Upper lobe of left lung (tissue), 6 donors: ENCODE data around the gene ACTG2. TPM values are rescaled to one million over a fixed set of nuclear protein-coding genes. Genes with fewer than 3 reads are reported as not detected.
"Not testable (repeated sequence)": the region's sequence is repeated elsewhere in the genome, so short reads cannot be mapped to it uniquely, and the experiment has no call there.

ENCODE experiments used
- ATAC-seq, 2 donors: fragments of 200-7000 bp; cut with Tn5 transposase; one replicate each; pipeline ENCODE4 v1.9.1; 2022; ENCODE audit warnings: mild to moderate bottlenecking in 2 of 2, moderate library complexity in 2 of 2; ENCODE audit not compliant: low FRiP score in 2 of 2
- DNase-seq, 2 donors: peaks; one replicate each; pipeline ENCODE4 v3.0.0-alpha.2; 2019 to 2020
- H3K27ac ChIP-seq, 4 donors: fragments of 200-600 bp; sonication (generic); one replicate each; pipeline ENCODE4 v1.5.1; 2016 to 2019
- H3K27me3 ChIP-seq, 4 donors: fragments of 200-600 bp; sonication (generic); one replicate each; pipeline ENCODE4 v1.5.1; 2017 to 2019
- H3K36me3 ChIP-seq, 4 donors: fragments of 200-600 bp; sonication (generic); one replicate each; pipeline ENCODE4 v1.5.1; 2016 to 2019
- H3K4me1 ChIP-seq, 4 donors: fragments of 200-600 bp; sonication (generic); one replicate each; pipeline ENCODE4 v1.5.1; 2018 to 2019
- H3K4me3 ChIP-seq, 4 donors: fragments of 200-600 bp; sonication (generic); one replicate each; pipeline ENCODE4 v1.5.1; 2017 to 2019; ENCODE audit warnings: mild to moderate bottlenecking in 2 of 4, moderate library complexity in 1 of 4
- H3K9me3 ChIP-seq, 4 donors: fragments of 200-600 bp; sonication (generic); one replicate each; pipeline ENCODE4 v1.5.1; 2018 to 2019
- CTCF ChIP-seq, 6 experiments: fragments of 450-650 bp in 4 of 6; fragments of 200-600 bp in 2 of 6; sonication (generic) in 2 of 6; IDR thresholded peaks; one replicate each; pipeline ENCODE4 v1.5.1; 2016 to 2019; ENCODE audit warnings: antibody characterized with exemption in 6 of 6
- EP300 ChIP-seq, 4 donors: sonication (generic); formaldehyde crosslinking; IDR thresholded peaks; one replicate each; pipeline ENCODE4 v1.5.1; 2017; ENCODE audit warnings: antibody characterized with exemption in 4 of 4, control low read depth in 2 of 4
- POLR2A ChIP-seq, 4 donors: fragments of 450-650 bp; IDR thresholded peaks; one replicate each; pipeline ENCODE4 v1.5.1; 2016 to 2017; ENCODE audit warnings: antibody characterized with exemption in 4 of 4, mild to moderate bottlenecking in 2 of 4
- POLR2AphosphoS5 ChIP-seq, 2 donors: sonication (generic); formaldehyde crosslinking; IDR thresholded peaks; one replicate each; pipeline ENCODE4 v1.5.1; 2017; ENCODE audit warnings: antibody characterized with exemption in 2 of 2
- WGBS, 2 donors: methylation state at CpG; one replicate each; pipeline ENCODE4 v1.1.5; 2017 to 2018; 5-methylcytosine and 5-hydroxymethylcytosine counted together
- total RNA-seq, 6 donors: library from RNA; depleted of rRNA in 4 of 6; stranded (reverse); fragments of >200 nt in 4 of 6; gene quantifications; one replicate each; pipeline versions ENCODE4 v1.1.0 to v1.2.1, GENCODE V29; 2016 to 2021
- donor health status: DM: no; HTN: no; CAD: no; lungs with moderate emphysema.
- donor health status: DM: no; HTN: yes; CAD: no; lungs with severe emphysema.

The ACTG2 gene
- total RNA-seq, 6 donors from 2014 or later, result 10.8 to 65.3 (median 27.2) TPM

DNA sequence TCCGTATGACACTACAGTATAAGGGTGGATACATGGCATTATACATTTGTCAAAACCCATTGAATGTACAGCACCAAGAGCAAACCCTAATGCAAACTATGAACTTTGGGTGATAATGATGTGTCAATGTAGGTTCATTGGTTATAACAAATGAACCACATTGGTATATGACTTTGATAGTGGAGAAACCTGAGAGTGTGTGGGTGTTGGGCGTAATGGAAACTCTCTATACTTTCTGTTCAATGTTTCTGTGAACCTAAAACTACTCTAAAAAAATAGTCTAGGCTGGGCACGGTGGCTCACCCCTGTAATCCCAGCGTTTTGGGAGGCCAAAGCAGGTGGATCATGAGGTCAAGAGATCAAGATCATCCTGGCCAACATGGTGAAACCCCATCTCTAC, 6.5 kb upstream of the ACTG2 start:
- no peaks in the 10 kb centered on the region for H3K27me3 ChIP-seq
- H3K4me1 ChIP-seq, result no peaks in the 10 kb centered on the region
- ATAC-seq (no peak), DNase-seq (no peak)
- no peaks in the 10 kb centered on the region for H3K9me3 ChIP-seq
- no peak overlapping the region for H3K27ac ChIP-seq
- H3K36me3 ChIP-seq, result no peaks in the 10 kb centered on the region
- WGBS, 2 donors, result 79 to 83% methylated on average over 4 of the region's 4 CpGs
- TF ChIP-seq EP300 (IDR thresholded peaks at IDR 0.05) (no peak), POLR2A (IDR thresholded peaks at IDR 0.05) (no peak), CTCF (IDR thresholded peaks at IDR 0.05) (no peak), POLR2AphosphoS5 (IDR thresholded peaks at IDR 0.05) (no peak)
- H3K4me3 ChIP-seq, result no peak overlapping the region

- not testable (repeated sequence) for H3K4me1 ChIP-seq, ATAC-seq, H3K27ac ChIP-seq, H3K27me3 ChIP-seq, H3K9me3 ChIP-seq, H3K4me3 ChIP-seq, DNase-seq, H3K36me3 ChIP-seq
- 80 to 84% methylated on average over 11 of the region's 11 CpGs for WGBS, 2 donors
Measured at GRCh38 chr2:73887596-73888353, 5.0 kb upstream of the ACTG2 start.

DNA sequence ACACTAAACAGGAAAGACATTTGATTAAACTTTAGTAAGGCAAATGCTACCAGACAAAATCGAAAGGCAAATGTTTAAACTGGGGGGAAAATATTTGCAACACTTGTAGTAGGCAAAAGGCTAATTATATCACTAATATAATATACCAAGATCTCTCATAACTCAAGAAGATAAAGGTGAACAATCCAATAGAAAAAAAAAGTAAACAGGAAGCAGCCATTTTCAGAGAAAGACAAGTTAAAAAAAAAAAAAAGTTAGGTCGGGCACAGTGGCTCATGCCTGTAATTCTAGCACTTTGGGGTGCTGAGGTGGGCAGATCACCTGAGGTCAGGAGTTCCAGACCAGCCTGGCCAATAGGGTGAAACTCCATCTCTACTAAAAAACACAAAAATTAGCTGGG, 4.4 kb upstream of the ACTG2 start:
- WGBS, 2 donors, result 54 to 63% methylated on average over 2 of the region's 2 CpGs
- H3K36me3 ChIP-seq, result no peaks in the 10 kb centered on the region
- no peaks in the 10 kb centered on the region for H3K9me3 ChIP-seq
- no peak overlapping the region for H3K27ac ChIP-seq
- no peaks in the 10 kb centered on the region for H3K4me1 ChIP-seq
- TF ChIP-seq CTCF (IDR thresholded peaks at IDR 0.05), result no peak
- TF ChIP-seq POLR2A (IDR thresholded peaks at IDR 0.05), result no peak
- TF ChIP-seq POLR2AphosphoS5 (IDR thresholded peaks at IDR 0.05), result no peak
- no peak for TF ChIP-seq EP300 (IDR thresholded peaks at IDR 0.05)
- DNase-seq (no peak), ATAC-seq (no peak)
- no peaks in the 10 kb centered on the region for H3K27me3 ChIP-seq
- no peak overlapping the region for H3K4me3 ChIP-seq

DNA sequence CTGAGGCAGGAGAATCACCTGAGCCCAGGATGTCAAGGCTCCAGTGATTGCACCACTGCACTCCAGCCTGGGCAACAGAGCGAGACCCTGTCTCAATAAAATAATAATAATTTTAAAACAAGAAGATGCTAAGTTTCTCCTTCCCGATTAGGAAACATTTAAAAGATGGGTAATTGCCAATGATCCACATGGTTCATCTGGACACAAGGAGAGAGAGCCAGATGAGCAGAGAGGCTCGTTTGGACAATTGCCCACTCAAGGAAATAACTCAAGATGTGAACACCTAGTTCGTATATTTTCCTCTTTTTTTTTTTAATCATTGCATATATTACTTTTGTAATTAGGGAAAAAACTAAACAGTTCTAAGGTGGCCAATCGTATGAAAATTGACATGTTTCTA, 3.6 kb upstream of the ACTG2 start:
- Histone ChIP-seq H3K27ac (no peak overlapping the region), H3K27me3 (no peaks in the 10 kb centered on the region), H3K36me3 (no peaks in the 10 kb centered on the region), H3K9me3 (no peaks in the 10 kb centered on the region), H3K4me3 (no peak overlapping the region), H3K4me1 (no peaks in the 10 kb centered on the region)
- WGBS, 2 donors, result 67 to 75% methylated on average over 5 of the region's 5 CpGs
- no peak for ATAC-seq
- DNase-seq, result no peak
- TF ChIP-seq CTCF (IDR thresholded peaks at IDR 0.05) (no peak), POLR2A (IDR thresholded peaks at IDR 0.05) (no peak), EP300 (IDR thresholded peaks at IDR 0.05) (no peak), POLR2AphosphoS5 (IDR thresholded peaks at IDR 0.05) (no peak)

GRCh38 chr2:73890301-73891092, 2.3 kb upstream of the ACTG2 start:
- ATAC-seq (peak in 1 of 2 donors; percentile 31), DNase-seq (no peak)
- no peaks in the 10 kb centered on the region for H3K27me3 ChIP-seq
- no peak overlapping the region for H3K27ac ChIP-seq
- H3K9me3 ChIP-seq, result no peaks in the 10 kb centered on the region
- H3K4me1 ChIP-seq, result no peaks in the 10 kb centered on the region
- no peak overlapping the region for H3K4me3 ChIP-seq
- WGBS, 2 donors, result 71 to 82% methylated on average over 5 to 9 of the region's 9 CpGs
- no peaks in the 10 kb centered on the region for H3K36me3 ChIP-seq
- TF ChIP-seq POLR2A (IDR thresholded peaks at IDR 0.05), result no peak
- TF ChIP-seq EP300 (IDR thresholded peaks at IDR 0.05), result no peak
